Occipital lobe (tissue), 2 donors: ENCODE data around the gene RNF150. TPM values are rescaled to one million over a fixed set of nuclear protein-coding genes. Genes with fewer than 3 reads are reported as not detected.

Experiments used
- DNase-seq: peaks from one replicate; lab custom pipeline; 2025; lab: John Stamatoyannopoulos, UW
- total RNA-seq: library from RNA; depleted of rRNA; stranded (reverse); fragments of >200 nt; gene quantifications from one replicate; pipeline ENCODE4 v1.2.3, GENCODE V29; 2014

Gene RNF150
- total RNA-seq, 1 donor from 2014 or later = 34.5 TPM

- no peak for DNase-seq
Measured at GRCh38 chr4:141132072-141132708, 1.1 kb downstream of the RNF150 start.

GRCh38 chr4:141131723-141132071 is 1.6 kb downstream of the RNF150 start:
- DNase-seq = no peak

GRCh38 chr4:141130947-141131605 is 2.2 kb downstream of the RNF150 start:
- no peak for DNase-seq

GRCh38 chr4:141127884-141128283 is 5.4 kb downstream of the RNF150 start:
- DNase-seq = no peak

- no peak for DNase-seq
Measured at GRCh38 chr4:141126769-141127168, 6.5 kb downstream of the RNF150 start.

- no peak for DNase-seq
Measured at GRCh38 chr4:141124224-141124623, 9.0 kb downstream of the RNF150 start.

GRCh38 chr4:141121768-141122454 is 11.4 kb downstream of the RNF150 start:
- no peak for DNase-seq

- DNase-seq = no peak
Measured at GRCh38 chr4:141121101-141121500, 12.2 kb downstream of the RNF150 start.

GRCh38 chr4:141120036-141120593 is 13.2 kb downstream of the RNF150 start:
- DNase-seq = no peak

GRCh38 chr4:141119071-141119470 is 14.2 kb downstream of the RNF150 start:
- DNase-seq = no peak

GRCh38 chr4:141118381-141118780 is 14.9 kb downstream of the RNF150 start:
- no peak for DNase-seq

GRCh38 chr4:141117935-141118334 is 15.3 kb downstream of the RNF150 start:
- no peak for DNase-seq

GRCh38 chr4:141109983-141110382 is 23.3 kb downstream of the RNF150 start:
- no peak for DNase-seq

- no peak for DNase-seq
Measured at GRCh38 chr4:141107927-141108326, 25.3 kb downstream of the RNF150 start.

- DNase-seq = no peak
Measured at GRCh38 chr4:141102367-141102766, 30.9 kb downstream of the RNF150 start.

GRCh38 chr4:141101511-141101910 is 31.8 kb downstream of the RNF150 start:
- DNase-seq = no peak

- no peak for DNase-seq
Measured at GRCh38 chr4:141099326-141099725, 33.9 kb downstream of the RNF150 start.

GRCh38 chr4:141098163-141098562 is 35.1 kb downstream of the RNF150 start:
- no peak for DNase-seq

GRCh38 chr4:141090473-141090872 is 42.8 kb downstream of the RNF150 start:
- no peak for DNase-seq

GRCh38 chr4:141081921-141082395 is 51.3 kb downstream of the RNF150 start:
- DNase-seq = no peak

- no peak for DNase-seq
Measured at GRCh38 chr4:141080668-141081067, 52.6 kb downstream of the RNF150 start.

GRCh38 chr4:141079393-141079930 is 53.8 kb downstream of the RNF150 start:
- no peak for DNase-seq
